ENCODE results near the gene TPRG1.
"Not testable (repeated sequence)": the region's sequence is repeated elsewhere in the genome, so short reads cannot be mapped to it uniquely, and the experiment has no call there.

TPRG1 gene

DNA sequence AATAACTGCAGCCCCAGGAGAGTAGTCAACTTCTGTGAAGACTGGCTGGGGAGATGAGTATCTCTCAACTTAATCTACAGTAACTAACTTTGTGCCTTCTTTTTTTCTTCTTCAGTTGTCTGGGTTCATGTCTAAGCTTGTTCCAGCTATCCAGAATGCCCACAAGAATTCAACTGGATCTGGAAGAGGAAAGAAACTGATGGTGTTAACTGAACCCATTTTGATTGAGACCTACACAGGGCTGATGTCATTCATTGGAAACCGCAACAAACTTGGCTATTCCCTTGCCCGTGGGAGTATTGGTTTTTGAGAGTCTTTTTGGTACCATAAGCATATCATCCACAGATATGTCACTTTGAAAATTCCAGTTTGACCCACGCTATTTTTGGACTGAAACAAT lies 148.7 kb downstream of the TPRG1 start:
- no peak for DNase-seq

DNA sequence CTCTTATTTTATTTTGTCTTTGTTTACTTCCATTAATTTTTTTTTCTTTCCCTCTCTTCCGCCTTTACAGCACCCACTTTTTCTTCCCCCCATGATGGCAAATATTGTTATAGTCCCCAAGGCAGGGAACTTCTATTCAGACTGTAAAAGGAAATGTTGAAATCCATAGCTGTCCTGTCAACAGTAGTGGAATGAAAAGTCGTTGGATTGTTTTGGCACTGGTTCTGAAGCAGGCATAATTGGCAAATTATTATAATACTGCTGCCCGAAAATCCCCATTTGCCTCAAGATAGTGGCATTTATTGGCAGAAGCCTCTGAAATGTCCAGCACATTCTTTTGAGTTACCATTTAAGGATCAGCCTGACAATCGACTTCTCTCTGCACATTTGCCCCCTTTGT lies 150.6 kb downstream of the TPRG1 start:
- DNase-seq, result no peak

DNA sequence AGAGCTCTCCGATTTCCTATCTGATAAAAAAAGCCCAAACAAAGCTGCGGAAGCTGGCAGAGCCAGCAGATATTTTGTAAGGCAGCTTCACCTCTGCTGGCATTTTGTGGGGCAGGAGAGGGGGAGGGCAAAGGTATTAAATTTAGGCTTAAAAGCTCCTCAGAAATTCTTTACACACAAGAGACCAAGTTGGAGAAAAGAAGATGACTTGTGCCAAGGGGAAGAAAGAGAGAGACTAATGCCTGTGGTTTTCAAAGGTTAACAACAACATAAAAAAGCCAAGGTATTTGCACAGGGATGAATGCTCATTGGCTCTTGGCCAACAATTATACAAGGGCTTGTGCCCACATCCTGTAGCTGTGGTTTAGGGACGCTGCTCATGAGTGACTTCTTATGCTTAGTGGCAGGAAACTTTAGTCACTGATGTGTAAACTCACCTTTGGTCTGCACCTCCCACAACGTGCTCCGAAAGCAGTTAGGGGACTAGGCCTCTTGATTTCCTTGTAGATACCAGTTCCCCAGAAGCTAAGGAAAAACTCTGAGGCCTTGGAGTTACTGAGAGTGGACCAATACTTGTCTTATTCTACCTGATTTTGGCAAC lies 152.9 kb downstream of the TPRG1 start:
- peak; percentile 81 for DNase-seq

DNA sequence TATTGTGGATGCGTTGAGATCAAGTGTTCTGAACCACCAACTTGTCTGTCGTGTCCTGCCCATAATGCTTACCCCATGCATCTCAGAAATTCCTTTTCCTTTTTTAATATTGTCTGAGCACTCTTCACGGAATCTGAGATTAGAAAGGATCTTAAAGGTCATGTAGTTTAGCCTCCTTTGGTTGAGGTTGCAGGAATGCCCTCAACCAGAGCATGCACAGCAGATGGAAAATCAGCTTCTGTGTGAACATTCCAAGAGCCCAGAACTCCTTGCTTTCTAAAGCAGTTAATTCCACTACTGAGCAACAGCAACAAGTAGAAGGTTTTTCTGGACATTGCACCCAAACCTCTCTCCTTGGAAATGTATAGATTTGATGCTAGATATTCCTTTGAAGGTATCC lies 153.7 kb downstream of the TPRG1 start:
- no peak for DNase-seq

DNA sequence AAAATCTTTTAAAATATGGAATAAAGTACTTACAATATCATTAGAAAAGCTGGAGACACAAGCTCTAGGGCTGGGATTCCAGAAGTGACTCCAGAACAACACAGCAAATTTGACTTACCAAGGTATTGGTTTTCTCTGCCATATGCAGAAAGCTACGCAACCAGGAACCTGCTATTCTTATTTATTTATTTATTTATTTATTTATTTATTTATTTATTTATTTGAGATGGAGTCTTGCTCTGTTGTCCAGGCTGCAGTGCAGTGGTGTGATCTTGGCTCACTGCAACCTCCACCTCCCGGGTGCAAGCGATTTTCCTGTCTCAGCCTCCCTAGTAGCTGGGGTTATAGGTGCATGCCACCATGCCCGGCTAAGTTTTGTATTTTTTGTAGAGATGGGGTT lies 157.9 kb downstream of the TPRG1 start:
- DNase-seq, result not testable (repeated sequence)

DNA sequence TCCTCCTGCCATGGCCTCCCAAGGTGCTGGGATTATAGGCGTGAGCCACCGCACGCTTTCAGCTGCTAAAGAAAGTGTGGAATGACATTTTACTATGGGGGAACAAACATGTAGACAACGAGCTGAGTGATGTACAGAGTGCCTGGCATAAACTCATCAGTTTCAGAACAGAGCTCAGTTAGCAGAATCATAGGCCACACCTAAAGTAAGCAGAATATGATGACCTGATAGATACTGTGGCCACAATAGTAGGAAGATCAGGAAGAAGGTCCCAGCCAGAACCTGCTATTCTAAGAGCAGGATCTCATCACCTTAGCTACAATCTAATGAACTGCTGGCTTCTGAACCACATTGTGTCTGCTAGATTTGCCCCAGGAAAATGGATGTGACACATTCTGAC lies 158.3 kb downstream of the TPRG1 start:
- no peak for DNase-seq

DNA sequence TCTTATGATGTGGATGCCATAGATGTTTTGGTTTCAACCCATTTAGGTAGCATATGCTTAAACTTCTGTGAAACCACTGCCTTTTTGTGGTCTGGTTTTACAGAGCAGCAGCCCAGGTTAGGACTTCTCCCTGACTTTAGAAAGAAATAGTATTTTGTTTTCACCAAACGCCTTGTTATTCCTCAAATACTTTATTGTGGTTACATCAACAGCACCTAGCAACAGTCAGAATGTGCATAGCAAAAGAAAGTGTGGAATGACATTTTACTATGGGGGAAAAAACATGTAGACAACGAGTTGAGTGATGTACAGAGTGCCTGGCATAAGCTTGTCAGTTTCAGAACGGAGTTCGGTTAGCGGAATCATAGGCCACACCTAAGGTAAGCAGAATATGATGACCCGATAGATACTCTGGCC lies 159.2 kb downstream of the TPRG1 start:
- DNase-seq, result no peak

DNA sequence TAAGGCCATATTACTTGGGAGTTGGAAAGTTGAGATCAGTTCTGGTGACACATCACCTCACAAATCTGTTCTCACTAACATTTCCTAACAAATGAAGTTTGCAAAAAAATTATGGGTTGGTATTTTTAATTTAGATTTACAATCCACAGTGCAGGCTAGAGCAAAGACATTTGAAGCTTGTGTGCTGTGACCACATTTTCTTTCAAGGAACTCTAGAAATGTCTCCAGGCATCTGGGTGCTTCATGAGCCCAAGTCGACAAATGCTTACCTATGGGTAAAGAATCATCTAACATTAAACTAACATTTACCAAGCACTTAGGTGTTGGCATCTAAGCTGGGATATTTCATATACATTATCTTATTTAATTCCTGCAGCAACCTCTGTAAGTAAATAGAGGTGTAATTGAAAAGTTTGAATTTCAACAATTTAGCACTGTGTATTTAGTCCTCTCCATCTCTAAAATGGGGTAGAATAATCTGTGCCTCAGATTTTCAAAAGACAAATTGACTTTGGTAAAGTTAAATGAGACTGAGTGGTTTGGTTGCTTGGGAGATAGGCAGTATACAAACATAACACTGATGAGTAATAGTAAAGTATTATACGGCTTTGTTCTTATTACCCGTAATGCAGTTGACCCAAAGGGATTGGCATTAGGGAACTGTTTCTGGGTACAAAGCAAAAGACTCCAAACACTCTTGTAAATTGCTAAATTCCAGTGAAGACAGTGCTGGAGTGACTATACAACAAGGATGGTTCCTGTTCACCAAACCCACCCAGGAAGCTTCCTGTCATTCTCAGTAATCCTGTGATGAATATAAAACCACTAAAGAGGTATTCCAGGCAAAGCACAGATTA lies 162.5 kb downstream of the TPRG1 start:
- no peak for DNase-seq

DNA sequence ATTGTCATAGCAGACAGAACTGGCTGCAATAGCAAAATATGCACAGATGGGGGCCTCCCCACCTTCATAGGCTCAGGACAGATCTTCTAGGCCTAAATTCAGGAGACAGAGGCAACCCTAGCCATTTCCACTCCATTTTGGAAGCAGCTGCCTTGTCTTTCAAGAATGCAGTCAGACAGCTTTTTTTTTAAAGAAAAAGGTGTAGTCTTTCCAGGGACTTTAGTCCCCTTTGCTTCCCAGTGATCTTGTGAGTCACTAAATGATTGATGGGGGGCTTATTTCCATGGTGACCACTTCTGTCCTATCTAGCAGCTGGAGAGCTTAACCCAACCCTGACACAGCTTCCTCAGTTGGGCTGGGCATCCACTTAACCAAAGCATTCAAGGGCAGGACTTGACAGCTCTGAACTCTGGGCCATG lies 165.9 kb downstream of the TPRG1 start:
- DNase-seq, result no peak

DNA sequence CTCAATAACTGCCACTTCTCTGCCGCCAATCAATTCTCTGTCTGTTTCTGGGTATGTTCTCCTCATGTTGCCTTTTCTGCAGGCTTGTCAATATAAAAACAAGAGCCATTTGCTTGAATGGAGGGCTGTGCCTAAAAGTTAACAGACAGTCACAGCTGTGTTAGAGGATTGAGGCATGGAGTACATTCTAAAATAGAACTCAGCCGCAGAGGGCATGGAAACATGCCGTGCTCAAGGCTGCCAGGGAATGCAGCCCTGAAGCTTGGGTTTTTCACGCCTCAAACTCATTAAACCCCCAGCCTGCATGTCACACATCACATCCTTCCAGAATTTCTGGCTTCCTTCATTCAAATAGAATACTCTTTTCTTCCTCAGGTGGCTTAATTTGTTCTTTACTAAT lies 166.6 kb downstream of the TPRG1 start:
- DNase-seq, result no peak

DNA sequence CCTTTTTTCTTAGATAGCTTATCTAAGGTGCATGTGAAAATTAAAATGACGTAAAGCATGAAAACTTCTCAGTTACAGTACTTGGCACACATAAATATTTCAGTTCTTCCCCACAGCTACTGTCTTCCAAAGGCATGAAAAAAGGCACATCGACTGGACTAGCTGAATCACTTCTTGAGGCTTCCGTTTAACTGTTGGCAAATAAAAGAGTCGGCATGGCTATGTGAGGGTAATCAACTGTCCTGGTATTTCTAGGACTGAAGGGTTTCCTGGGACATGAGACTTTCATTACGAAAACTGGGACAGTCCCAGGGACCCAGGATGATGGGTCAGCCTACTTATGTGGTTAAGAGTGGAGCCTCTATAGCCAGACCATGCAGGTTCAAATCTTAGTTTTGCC lies 168.2 kb downstream of the TPRG1 start:
- no peak for DNase-seq

DNA sequence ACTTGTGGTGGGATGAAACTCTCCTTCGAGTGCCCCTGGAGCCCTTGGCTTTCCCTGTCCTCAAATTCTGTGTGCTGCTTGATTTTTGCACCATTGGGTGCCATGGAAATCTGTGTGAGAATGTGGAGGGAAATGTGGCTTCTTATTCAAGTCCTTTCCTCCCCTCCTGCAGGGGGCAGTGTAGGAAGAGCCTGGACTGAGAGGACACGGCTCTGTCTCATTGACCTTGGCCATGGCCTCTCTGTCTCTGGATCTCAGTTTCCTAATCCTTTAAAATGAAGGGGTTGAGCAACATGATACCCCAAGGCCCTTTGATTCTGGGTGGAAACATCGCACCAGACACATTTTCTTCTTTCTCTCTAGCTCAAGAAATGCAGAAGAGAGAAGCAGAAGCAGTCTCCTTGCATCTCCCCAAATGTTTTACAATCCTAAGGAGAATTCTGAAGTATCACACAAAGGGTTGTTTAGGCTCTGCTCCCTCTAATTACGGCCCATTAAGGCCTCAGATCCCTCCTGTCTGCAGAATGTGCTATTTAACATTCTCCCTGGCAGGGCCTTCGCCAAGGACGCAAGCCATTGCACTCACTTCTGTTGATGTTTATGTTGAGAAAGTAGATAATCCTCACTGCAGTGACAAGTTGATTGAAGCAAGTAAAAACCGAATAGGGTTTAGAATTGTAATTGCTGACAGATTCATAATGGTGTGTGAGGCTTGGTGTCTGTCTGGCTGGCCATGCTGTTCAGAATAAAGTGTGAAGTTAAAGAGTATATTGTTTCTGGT lies 169.1 kb downstream of the TPRG1 start:
- peak; percentile 41 for DNase-seq

DNA sequence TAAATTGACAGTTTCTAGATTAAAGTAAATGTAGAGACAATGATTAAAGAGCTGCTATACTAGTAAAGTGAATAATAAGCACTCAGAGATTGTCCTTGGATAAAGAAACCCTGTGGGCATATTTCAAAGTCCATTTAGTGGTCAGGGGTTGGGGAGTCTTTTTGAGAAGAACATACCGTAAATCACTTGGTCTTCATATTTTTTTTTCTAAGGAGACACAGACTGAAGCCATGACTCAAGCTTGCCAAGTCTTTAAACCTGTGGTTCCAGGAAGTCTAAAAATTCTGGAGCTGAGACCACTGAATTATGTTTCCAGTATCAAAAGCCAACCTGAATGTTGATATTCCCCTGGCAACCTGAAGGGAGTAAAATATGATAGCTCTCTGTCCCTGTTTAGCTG lies 171.0 kb downstream of the TPRG1 start:
- no peak for DNase-seq

DNA sequence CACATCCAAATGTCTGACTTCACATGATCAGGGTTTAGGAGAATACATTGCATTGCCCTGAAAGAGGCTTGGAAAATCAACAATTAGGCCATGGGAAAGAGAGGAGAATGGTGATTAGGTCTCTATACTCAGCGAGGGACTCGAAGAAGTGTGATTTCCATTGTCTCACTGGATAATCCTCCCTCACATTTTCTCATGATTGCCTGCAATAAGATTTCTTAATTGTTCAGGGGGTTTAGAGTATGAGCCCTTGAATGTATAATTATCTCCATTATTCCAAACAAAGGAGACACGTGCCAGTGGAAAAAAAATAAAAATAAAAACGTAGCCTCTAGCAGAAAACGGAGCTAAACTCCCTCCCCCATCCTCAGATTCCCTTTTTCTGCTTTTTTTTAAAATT lies 173.2 kb downstream of the TPRG1 start:
- DNase-seq, result no peak

DNA sequence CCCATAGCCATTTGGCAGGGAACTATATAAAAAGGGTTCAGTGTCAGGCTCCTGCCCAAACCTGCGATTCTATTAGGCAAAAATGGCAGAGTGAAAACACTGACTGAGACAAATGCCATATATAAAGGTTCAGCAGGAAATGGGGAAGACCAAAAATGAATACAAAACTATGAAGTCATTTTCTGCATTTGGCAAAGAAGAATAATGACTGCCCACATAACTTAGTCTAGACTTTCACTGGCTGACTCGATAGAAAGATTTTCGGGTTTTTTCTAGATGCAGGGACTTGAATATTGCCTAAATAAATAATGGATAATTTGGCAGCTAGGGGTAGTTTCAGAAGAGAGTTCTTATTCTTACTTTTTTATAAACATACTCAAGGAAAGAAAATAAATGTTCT lies 178.0 kb downstream of the TPRG1 start:
- DNase-seq, result no peak

DNA sequence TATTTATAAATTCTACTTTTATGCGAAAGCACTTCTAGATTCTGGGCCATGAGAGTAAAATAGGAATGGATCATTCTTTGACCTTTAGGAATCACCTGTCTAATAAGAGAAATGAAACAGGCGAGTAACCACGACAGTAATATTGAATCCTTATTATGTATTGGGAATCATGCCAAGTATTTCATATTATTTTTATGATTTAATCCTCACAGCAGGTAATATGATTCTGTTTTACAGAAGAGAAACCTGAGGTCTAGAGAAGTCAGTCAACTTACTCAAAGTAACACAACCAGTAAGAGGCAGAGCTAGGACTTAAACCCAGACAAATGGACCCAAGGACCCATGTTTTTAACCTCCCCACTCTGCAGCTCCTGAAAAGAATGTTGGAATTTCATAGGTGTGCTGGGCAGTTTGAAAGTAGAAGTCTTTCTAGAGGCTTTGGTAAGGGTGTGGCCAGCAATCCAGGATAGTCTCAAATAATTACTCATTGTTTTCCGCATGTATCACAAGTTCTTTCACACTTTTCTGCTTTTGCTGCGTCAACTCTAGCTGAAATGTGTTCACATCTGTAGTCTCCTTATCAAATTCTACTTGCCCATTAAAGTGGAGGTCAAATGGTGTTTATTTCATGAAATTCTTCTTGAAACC lies 181.7 kb downstream of the TPRG1 start:
- DNase-seq, result no peak

DNA sequence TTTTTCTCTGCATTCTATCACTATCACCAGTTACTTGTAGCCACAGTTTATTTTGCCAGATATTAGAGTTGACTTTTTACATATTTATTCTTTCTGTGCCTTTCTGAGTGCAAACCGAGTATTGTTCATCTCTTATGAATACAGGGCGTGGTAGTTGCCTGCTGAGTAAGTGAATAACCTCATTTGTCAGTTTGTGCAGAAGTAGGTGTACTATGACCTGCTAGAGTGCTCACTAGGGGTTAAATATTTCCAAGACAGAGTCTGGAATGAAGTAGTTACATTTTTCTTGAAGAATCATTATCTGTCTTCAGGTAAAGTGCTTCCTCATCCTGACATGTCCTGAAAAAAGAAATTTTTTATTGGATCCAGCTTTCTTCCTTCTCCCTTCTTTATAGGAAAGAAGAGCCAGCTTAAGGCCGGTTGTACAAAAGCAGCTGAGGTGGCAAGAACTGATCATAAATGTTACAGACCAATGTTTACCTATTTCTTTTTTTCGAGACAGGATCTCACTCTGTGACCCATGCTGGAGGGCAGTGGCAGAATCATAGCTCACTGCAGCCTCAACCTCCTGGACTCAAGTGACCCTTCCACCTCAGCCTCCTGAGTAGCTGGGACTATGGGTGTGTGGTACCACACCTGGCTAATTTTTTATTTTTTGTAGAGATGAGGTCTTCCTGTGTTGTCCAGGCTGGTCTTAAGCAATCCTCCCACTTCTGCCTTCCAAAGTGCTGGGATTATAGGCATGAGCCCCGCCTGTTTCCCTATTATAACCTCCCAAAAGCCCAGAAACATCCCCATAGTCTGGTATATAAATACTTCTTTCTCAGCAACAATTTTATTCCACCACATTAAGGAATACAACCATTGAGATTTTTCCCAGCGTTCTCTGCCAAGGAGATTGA lies 182.5 kb downstream of the TPRG1 start:
- DNase-seq, result no peak

DNA sequence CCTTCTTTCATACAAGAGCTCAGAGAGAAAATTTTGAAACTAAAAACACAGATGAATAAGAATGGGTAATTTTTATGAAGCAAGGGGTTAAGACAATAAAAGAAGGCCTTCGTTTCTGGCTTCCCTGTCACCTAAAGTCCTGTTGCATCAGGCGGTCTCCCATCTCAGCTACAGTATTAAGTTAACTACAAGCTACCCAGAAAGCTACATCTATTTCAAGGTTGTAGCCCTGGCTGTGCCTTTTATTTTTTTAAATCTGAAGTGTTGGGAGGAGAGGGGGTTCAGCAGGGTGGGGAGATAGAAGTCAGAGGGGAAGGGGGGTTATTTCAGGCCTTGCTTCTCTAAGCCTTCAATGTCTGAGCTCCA lies 183.3 kb downstream of the TPRG1 start:
- no peak for DNase-seq

DNA sequence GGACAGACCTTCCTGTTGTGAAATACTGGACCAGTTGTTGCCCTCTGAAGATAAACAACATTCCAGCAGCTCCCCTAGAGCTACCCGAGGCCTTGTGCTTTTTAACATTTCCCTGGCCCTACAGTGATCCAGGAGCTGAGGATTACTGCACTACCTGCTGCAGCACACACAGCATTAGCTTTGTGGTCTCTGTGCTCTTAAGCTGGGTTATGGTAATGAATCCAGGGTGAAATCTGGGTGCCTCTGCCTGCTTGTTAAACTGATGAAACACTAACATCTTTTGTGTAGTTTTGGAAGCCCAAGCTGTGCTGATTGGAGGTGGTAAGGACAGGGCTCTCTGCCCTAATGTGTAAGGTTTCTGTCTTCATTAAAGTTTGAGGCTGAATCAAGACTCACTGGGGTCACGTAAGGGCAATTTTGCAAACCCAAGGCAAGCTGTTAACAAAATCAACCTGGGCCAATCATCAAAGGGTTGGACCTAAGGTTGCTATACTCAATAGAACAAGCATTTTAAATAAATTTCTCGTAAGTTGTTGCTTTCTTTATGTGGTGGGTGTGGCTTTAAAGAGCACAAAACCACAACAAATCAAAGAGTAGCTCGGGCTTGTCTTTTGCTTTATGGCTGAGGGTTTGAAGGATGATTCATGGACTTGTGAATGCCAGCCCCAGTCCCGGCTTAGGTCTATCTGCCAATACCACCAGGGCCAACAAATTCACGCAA lies 183.9 kb downstream of the TPRG1 start:
- peak; percentile 73 for DNase-seq

DNA sequence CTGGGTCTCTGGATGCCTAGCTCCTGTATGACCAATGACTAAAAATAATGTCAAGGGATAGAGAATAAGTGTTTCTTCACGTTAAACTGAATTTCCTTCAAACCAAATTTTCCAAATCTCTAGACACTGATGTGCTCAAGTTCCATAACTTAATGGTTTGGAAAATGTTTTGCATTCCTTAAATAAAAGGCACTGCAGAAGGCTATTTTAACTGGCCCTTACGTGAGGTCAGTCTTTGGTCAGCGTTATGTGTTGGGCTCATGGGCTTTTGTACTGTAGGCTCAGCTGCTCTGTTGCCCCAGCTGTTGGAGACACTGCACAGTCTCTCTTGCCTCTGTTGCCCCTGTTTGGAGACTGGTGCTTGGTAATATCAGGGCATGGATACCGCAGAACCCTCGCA lies 188.5 kb downstream of the TPRG1 start:
- no peak for DNase-seq

DNA sequence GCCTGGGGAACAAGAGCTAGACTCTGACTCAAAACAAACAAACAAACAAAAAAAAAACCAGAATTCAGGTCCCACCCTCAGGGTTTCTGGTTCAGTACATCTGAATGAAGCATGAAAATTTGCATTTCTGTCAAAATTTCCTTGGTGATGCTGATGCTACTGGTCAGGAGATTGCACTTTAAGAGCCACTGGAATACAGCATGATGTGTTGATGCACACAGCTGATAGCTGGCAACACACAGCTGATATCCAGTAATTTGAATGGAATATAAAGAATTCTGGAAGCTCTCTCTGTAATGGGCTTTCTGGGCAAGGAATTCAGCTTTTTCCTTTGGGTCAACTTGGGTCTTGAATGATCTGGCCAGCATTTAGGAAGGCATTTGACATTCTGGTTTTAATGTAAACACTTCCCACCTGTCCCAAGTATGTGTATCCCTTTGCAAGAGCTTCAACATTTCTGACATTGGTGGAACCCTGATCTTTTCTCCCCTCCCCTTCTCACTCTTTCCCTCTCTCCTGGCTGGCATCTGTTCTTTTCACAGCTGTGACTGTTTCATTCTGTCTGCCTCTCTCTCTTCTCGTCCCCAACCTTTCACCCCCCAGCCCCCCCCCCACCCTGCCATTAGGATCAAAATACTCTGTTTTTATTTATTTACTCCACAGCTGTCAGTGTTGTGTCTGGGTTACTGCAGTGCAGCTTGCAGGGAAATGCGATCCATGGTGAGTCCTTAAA lies 189.5 kb downstream of the TPRG1 start:
- no peak for DNase-seq

Data from CD4-positive, alpha-beta T cell treated with Interleukin-17A for 4 hours (primary cell).